K562 (cell line): ENCODE results near the gene VWA7. TPM values are rescaled to one million over a fixed set of nuclear protein-coding genes. Genes with fewer than 3 reads are reported as not detected.

ENCODE experiments used
- ATF3 ChIP-seq, 2 experiments: fragments of 450-650 bp in 1 of 2; sonication (generic) in 1 of 2; formaldehyde crosslinking in 1 of 2; IDR thresholded peaks in 1 of 2; conservative IDR thresholded peaks in 1 of 2; 2 replicates each; pipeline versions ENCODE4 v1.6.1 to v1.8.1; 2016 to 2023; ENCODE audit warnings: mild to moderate bottlenecking in 2 of 2, moderate library complexity in 2 of 2, inconsistent platforms in 1 of 2, missing genetic modification reagents in 1 of 2
- CHCHD3 ChIP-seq: fragments of 250-450 bp; sonication (Bioruptor Pico); IDR thresholded peaks from 2 replicates; pipeline ENCODE4 v2.1.2; 2022; ENCODE audit warnings: mild to moderate bottlenecking
- CREB5 ChIP-seq: fragments of 250-450 bp; sonication (Bioruptor Pico); IDR thresholded peaks from 2 replicates; pipeline ENCODE4 v1.5.0; 2020; ENCODE audit warnings: mild to moderate bottlenecking
- ELK1 ChIP-seq: sonication (generic); formaldehyde crosslinking; IDR thresholded peaks from 2 replicates; pipeline ENCODE4 v1.8.1; 2022; ENCODE audit warnings: missing genetic modification reagents
- ELK3 ChIP-seq: fragments of 450-650 bp; formaldehyde crosslinking; IDR thresholded peaks from 2 replicates; pipeline ENCODE4 v1.4.0; 2020; ENCODE audit warnings: mild to moderate bottlenecking
- GTF2A2 ChIP-seq: IDR thresholded peaks from 2 replicates; pipeline ENCODE4 v1.6.1; 2016; ENCODE audit warnings: mild to moderate bottlenecking, missing genetic modification characterization, missing compliant biosample characterization
- KLF6 ChIP-seq: fragments of 250-450 bp; sonication (Bioruptor Pico); IDR thresholded peaks from 2 replicates; pipeline ENCODE4 v1.4.0; 2020; ENCODE audit warnings: mild to moderate bottlenecking, moderate library complexity, borderline replicate concordance
- NR0B1 ChIP-seq: fragments of 450-650 bp; IDR thresholded peaks from one replicate; pipeline ENCODE4 v1.6.1; 2018; ENCODE audit warnings: mild to moderate bottlenecking, moderate library complexity; ENCODE audit not compliant: partially characterized antibody
- PATZ1 ChIP-seq: fragments of 250-450 bp; sonication (Bioruptor Pico); IDR thresholded peaks from 2 replicates; pipeline ENCODE4 v1.5.0; 2020; ENCODE audit warnings: mild to moderate bottlenecking, borderline replicate concordance
- PHB2 ChIP-seq: fragments of 450-650 bp; IDR thresholded peaks from 2 replicates; pipeline ENCODE4 v1.6.1; 2017; ENCODE audit warnings: low read depth
- PPARD ChIP-seq: fragments of 250-450 bp; sonication (Bioruptor Pico); IDR thresholded peaks from 2 replicates; pipeline ENCODE4 v1.8.0; 2022; ENCODE audit warnings: inconsistent platforms, mild to moderate bottlenecking, moderate library complexity
- SP1 ChIP-seq: sonication (generic); formaldehyde crosslinking; IDR thresholded peaks from 2 replicates; pipeline ENCODE4 v1.8.1; 2022; ENCODE audit warnings: mild to moderate bottlenecking, missing genetic modification reagents
- ZBTB8A ChIP-seq: fragments of 450-650 bp; IDR thresholded peaks from 2 replicates; pipeline ENCODE4 v1.6.1; 2018; ENCODE audit warnings: mild to moderate bottlenecking, moderate library complexity; ENCODE audit not compliant: partially characterized antibody
- ZNF280B ChIP-seq: fragments of 250-450 bp; sonication (Bioruptor Pico); IDR thresholded peaks from 2 replicates; pipeline ENCODE4 v1.5.1; 2021; ENCODE audit warnings: mild to moderate bottlenecking
- polyA plus RNA-seq, 8 experiments: library from polyadenylated mRNA; depleted of rRNA in 4 of 8; stranded (reverse) in 5 of 8; unstranded in 3 of 8; fragments of >200 nt; fragmentation: Nextera tagmentation in 2 of 8; fragmentation: Illumina TruSeq in 1 of 8; extraction: Ambion mirVana in 2 of 8; extraction: Trizol in 1 of 8; gene quantifications; 2 replicates each; pipeline versions ENCODE4 v1.2.1 to v1.2.3, GENCODE V29; 2011 to 2014; ENCODE audit warnings: inconsistent platforms in 1 of 8, missing spikeins in 1 of 8
- total RNA-seq, 7 experiments: library from RNA; depleted of rRNA in 6 of 7; stranded (reverse); fragments of >200 nt in 6 of 7; fragmentation: Illumina TruSeq in 2 of 7; extraction: Trizol in 2 of 7; gene quantifications; 2 replicates each; pipeline versions ENCODE4 v1.2.1 to v1.2.3, GENCODE V29; 2011 to 2021; ENCODE audit warnings: low replicate concordance in 1 of 7

VWA7 gene
- total and polyA plus RNA-seq, 9 of the 15 experiments (the other 6 are each of a cell fraction or from before 2014, with no cell fraction given) = 0.18 to 2.9 (median 0.95) TPM

- TF ChIP-seq CREB5 (CRISPR knock-in tag) (peak; percentile 97), KLF6 (CRISPR knock-in tag) (peak; percentile 68), GTF2A2 (no peak), PHB2 (peak; percentile 60; the same call in 1 of the 2 replicates), ELK1 (CRISPR knock-in tag) (no peak), NR0B1 (no peak), PPARD (peak; percentile 61; the same call in 1 of the 2 replicates), SP1 (CRISPR knock-in tag) (peak; percentile 88), ZNF280B (CRISPR knock-in tag) (peak; percentile 99), PATZ1 (CRISPR knock-in tag) (peak; percentile 99), ZBTB8A (no peak), ELK3 (peak; percentile 96), CHCHD3 (CRISPR knock-in tag) (peak; percentile 91), ATF3 (IDR thresholded peaks at IDR 0.05) (no peak), ATF3 (CRISPR knock-in tag; conservative IDR thresholded peaks at IDR 0.05) (peak; percentile 52; the same call in 1 of the 2 replicates)
Observed at GRCh38 chr6:31729979-31730630, 47.0 kb downstream of the VWA7 start (continued).
